HL-60/S4 (cell line): ENCODE results near the gene THBS4.
"Not testable (repeated sequence)": the region's sequence is repeated elsewhere in the genome, so short reads cannot be mapped to it uniquely, and the experiment has no call there.

Source experiments
- in situ Hi-C: fragments of 300-500 bp; cut with MboI; formaldehyde crosslinking; loops from 2 replicates; pipeline ENCODE4 v1.14.3; 2022; ENCODE audit warnings: low sequenced_read_pairs

Gene THBS4

GRCh38 chr5:80109646-80110478 lies 74.7 kb downstream of the THBS4 start:
- in situ Hi-C loops: loop anchor here (10.0 kb wide), 1 partner anchor 175 kb away; no protein-coding TSS in a partner anchor

- in situ Hi-C loops: not testable (repeated sequence)
These were observed 76.3 kb downstream of the THBS4 start for GRCh38 chr5:80111376-80111990.

GRCh38 chr5:80114860-80115259 lies 79.7 kb downstream of the THBS4 start:
- in situ Hi-C loops: no loop called here

GRCh38 chr5:80116000-80116399 lies 80.9 kb downstream of the THBS4 start:
- in situ Hi-C loops: no loop called here

- in situ Hi-C loops: no loop called here
These were observed 81.3 kb downstream of the THBS4 start for GRCh38 chr5:80116465-80116864.

- in situ Hi-C loops: no loop called here
These were observed 82.3 kb downstream of the THBS4 start for GRCh38 chr5:80117446-80117845.

- in situ Hi-C loops: no loop called here
These were observed 84.2 kb downstream of the THBS4 start for GRCh38 chr5:80119372-80119771.

GRCh38 chr5:80122579-80122978 lies 87.4 kb downstream of the THBS4 start:
- in situ Hi-C loops: no loop called here

- in situ Hi-C loops: no loop called here
These were observed 89.2 kb downstream of the THBS4 start for GRCh38 chr5:80124121-80124918.

GRCh38 chr5:80125022-80125961 lies 90.1 kb downstream of the THBS4 start:
- in situ Hi-C loops: no loop called here

GRCh38 chr5:80125962-80126480 lies 90.9 kb downstream of the THBS4 start:
- in situ Hi-C loops: no loop called here

- in situ Hi-C loops: no loop called here
These were observed 92.0 kb downstream of the THBS4 start for GRCh38 chr5:80127116-80127552.

GRCh38 chr5:80128141-80128540 lies 93.0 kb downstream of the THBS4 start:
- in situ Hi-C loops: no loop called here

GRCh38 chr5:80129146-80129545 lies 94.0 kb downstream of the THBS4 start:
- in situ Hi-C loops: no loop called here
